GM19193 (cell line): ENCODE results near the gene THPO.
A peak's percentile ranks its signal among the peaks of the same experiment; 100 is the strongest.

Source experiments
- POLR2A ChIP-seq: IDR thresholded peaks from 4 replicates; pipeline ENCODE4 v1.6.1; 2011; ENCODE audit not compliant: insufficient read depth, insufficient read length; ENCODE audit errors: extremely low read depth

THPO gene

GRCh38 chr3:184379358-184380184 is 1.6 kb upstream of the THPO start, which contains the start of gene CHRD:
TSS of gene CHRD (plus strand) at chr3:184380054. CDS start at chr3:184380319, 265 bp downstream.
- TF ChIP-seq POLR2A = no peak

GRCh38 chr3:184378651-184379357 is 797 bp upstream of the THPO start:
- no peak for TF ChIP-seq POLR2A

- no peak for TF ChIP-seq POLR2A
Observed at GRCh38 chr3:184377374-184377773, 633 bp downstream of the THPO start.

- no peak for TF ChIP-seq POLR2A
Observed at GRCh38 chr3:184375747-184376461, 2.1 kb downstream of the THPO start.

GRCh38 chr3:184373422-184373821 is 4.6 kb downstream of the THPO start:
- no peak for TF ChIP-seq POLR2A

GRCh38 chr3:184372911-184373310 is 5.1 kb downstream of the THPO start:
- no peak for TF ChIP-seq POLR2A

GRCh38 chr3:184372296-184372821 is 5.6 kb downstream of the THPO start:
- TF ChIP-seq POLR2A = no peak

GRCh38 chr3:184371570-184372018 is 6.4 kb downstream of the THPO start:
- TF ChIP-seq POLR2A = no peak

- no peak for TF ChIP-seq POLR2A
Observed at GRCh38 chr3:184368586-184369183, 9.3 kb downstream of the THPO start.

GRCh38 chr3:184368116-184368515 is 9.9 kb downstream of the THPO start:
- no peak for TF ChIP-seq POLR2A

- TF ChIP-seq POLR2A = no peak
Observed at GRCh38 chr3:184366619-184367289, 11.3 kb downstream of the THPO start.

- TF ChIP-seq POLR2A = peak; percentile 79
Observed at GRCh38 chr3:184362668-184363546, 15.1 kb downstream of the THPO start.
